GM18951 (cell line): ENCODE measurements around the gene STPG1.

Experiments used
- POLR2A ChIP-seq: IDR thresholded peaks from 4 replicates; pipeline ENCODE4 v1.6.1; 2011; ENCODE audit warnings: mild to moderate bottlenecking; ENCODE audit not compliant: insufficient read length, insufficient read depth; ENCODE audit errors: extremely low read depth
- in situ Hi-C: fragments of 300-500 bp; cut with MboI; formaldehyde crosslinking; loops from one replicate; pipeline ENCODE4 v1.12.0; 2022; ENCODE audit warnings: low sequenced_read_pairs, mixed read lengths, inconsistent platforms; ENCODE audit not compliant: unreplicated experiment

The STPG1 gene

GRCh38 chr1:24393892-24394291 lies 19.7 kb downstream of the STPG1 start:
- no peak for TF ChIP-seq POLR2A
- in situ Hi-C loops = loop anchor here (5.0 to 10.0 kb wide), 2 partner anchors 191 to 192 kb away; no protein-coding TSS in a partner anchor

GRCh38 chr1:24392982-24393650 lies 20.5 kb downstream of the STPG1 start:
- in situ Hi-C loops = loop anchor here (5.0 to 10.0 kb wide), 2 partner anchors 191 to 192 kb away; no protein-coding TSS in a partner anchor
- TF ChIP-seq POLR2A = no peak

- TF ChIP-seq POLR2A = no peak
- in situ Hi-C loops = loop anchor here (5.0 to 10.0 kb wide), 2 partner anchors 190 to 192 kb away; no protein-coding TSS in a partner anchor
Observed at GRCh38 chr1:24392604-24392946, 21.0 kb downstream of the STPG1 start.

DNA sequence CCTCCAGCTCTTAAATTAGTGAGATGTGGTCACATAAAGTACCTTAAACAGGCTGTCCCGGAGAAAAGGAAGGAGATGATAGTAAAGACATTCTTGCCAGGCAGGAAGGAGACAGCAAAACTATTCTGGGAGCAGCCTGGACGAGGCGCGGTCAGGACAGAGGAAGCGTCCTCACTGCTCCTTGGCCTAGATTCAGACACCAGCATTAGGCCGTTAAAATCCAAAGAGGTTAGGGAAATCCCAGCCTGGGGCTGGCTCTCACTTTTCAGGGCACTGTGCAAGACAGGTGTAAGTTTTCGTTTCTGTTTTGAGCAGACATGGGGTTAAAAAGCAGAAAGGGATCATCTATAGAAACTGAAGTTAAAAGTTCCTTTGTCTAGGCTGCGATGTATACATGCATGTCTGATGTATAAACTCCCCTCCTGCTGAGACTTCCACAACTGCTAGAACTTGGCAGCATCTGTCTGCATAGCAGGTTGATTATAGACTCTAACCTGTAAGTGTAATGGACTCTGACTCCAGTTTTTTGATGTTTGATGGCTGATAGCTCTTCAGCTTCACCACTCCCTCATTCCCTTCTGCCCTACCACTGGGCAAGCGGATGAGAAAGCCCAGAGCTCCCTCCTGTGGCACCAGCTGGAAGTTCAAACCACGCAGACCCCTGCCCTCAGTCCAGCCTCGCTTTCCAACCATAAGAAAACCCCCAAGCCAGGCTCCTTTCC lies 21.5 kb downstream of the STPG1 start:
- peak; percentile 36 for TF ChIP-seq POLR2A
- in situ Hi-C loops = loop anchor here (5.0 to 10.0 kb wide), 2 partner anchors 190 to 193 kb away; no protein-coding TSS in a partner anchor

DNA sequence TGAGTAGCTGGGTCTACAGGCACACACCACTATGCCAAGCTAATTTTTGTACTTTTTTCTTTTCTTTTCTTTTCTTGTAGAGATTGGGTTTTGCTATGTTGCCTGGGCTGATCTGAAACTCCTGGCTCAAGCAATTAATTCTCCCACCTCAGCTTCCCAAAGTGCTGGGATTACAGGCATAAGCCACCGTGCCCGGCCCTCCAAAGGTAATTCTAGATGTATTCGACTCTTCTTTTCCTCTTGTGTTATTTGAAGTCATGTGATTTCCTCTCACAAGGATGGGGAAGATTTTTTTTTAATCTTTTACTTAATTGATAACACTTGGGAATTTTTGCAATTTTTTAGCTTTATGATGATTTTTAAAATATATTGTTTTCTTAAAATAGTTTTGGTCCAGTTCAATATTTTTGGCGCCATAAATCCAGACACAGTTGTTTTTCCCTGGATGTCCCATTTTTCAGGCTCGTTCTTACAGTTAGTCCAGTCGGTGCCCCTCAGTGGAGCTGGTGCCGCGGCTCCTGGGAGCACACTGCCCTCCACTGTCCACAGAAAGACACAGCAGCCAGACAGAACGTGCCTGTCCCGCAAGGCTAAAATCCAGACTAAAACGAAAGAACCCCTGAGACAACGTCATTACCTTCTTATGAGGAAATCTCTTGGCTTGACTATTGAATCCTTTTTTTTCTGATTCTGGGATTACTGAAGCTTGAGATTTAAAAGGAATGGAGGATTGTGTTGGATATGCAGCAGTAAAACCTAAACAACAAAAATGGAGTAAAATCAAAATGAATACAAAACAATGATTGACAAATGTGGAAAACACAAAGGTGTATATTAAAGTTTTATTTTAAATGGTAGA lies 22.4 kb downstream of the STPG1 start:
- in situ Hi-C loops = loop anchor here (5.0 to 10.0 kb wide), 2 partner anchors 189 to 194 kb away; no protein-coding TSS in a partner anchor
- no peak for TF ChIP-seq POLR2A

DNA sequence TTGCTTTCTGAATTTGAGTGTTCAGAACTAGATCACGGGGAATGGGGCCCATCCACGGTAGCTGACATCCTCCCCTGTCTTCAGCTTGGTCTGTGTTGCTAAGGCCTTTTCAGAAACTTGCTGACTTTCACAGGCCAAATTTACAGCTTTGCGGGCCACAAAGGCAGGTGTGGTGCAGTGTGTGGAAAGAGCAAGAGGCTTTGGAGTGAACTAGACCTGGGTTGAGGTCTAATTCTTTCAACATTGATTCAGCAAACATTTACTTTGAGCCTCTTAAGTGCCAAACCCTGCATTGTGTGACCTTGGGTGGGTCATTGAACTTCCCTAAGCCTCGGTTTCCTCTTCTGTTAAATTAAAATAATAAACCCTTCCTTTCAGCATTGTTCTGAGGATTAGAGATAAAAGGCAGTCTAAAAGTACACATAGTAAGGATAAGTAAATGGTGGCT lies 24.3 kb downstream of the STPG1 start:
- in situ Hi-C loops = no loop called here
- no peak for TF ChIP-seq POLR2A

DNA sequence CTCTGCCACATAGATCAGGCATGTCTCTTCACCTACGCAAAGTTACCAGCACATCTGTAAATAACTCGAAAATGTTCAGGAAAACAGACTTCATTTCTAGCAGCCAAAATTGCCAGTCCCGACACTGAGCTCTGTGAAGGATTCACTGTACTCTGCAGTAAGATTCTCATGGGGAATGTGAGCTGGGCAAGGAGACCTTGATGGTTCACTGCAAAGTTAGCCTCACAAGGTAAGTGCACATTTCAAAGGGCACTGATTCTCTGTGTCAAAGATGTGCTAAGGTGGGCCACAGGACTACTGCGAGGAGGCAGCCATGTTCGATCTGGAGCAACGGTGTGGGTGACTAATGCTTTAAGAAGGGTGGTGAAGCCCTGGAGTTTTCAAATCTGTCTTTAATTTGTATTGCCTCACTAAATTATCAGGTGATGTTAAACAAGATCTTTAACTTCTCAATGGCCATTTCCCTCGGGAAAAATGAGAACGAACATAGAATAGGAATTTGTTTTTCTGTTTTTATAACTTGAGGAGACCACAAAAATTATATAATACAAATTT lies 25.2 kb downstream of the STPG1 start:
- TF ChIP-seq POLR2A = no peak
- in situ Hi-C loops = no loop called here

- TF ChIP-seq POLR2A = no peak
- in situ Hi-C loops = no loop called here
Observed at GRCh38 chr1:24387636-24388175, 25.9 kb downstream of the STPG1 start.

DNA sequence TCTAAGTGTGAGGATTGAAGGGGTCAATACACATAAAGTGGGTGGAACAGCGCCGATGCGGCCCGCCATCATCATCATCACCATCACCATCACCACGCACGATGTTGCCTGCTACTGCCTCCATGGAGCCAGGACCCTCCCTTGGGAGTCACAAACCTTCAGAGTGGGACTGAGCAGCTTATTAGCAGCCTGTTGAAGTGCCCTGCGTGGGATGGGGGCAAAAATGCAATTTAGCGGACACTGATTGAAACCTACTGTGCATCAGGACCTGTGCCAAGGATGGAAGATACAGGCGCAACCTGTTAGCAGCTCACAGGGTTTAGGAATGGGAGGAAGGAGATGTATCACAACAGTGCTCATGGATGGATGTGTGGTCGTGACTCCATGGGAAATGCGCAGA lies 26.7 kb downstream of the STPG1 start:
- TF ChIP-seq POLR2A = no peak
- in situ Hi-C loops = no loop called here

- TF ChIP-seq POLR2A = no peak
- in situ Hi-C loops = no loop called here
Observed at GRCh38 chr1:24386241-24386640, 27.3 kb downstream of the STPG1 start.

DNA sequence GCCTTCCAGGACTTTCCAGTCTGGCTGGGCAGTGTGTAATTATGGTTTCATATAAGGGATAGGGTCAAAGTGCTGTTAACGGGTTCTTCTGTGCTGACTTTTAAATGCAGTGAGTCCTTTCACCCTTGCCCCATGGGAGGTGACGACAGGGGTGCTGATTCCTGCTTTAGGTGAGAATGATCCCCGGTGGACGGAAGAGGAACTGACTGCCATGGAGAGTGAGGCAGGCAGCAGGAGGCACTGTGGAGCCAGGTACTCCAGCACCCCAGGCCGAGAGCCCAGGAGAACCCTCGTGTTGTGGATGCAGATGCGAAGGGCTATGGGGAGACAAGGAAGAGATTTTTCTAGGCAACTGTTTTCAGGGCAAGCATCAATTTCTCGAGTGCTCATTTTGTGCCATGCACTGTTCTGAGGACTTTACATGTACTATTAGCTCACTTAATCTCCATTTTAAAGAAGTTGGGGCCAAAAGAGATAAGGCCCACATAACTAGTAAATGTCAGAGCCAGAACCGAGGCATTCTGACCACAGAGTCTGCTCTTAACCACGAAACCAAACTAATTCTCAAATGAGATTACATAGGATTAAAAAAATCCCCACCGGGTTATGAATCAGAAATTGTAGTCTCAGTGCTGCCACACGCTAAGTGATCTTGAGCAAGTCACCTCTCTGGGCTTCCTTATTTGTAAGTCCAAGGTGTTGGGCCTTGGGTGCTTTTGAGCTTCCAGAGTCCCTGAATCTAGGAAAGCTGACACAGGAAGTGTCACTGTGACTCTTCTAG lies 28.2 kb downstream of the STPG1 start:
- no peak for TF ChIP-seq POLR2A
- in situ Hi-C loops = no loop called here
